ENCODE results near the gene ABCA1.

The ABCA1 gene

GRCh38 chr9:104784098-104784497 is 143.9 kb downstream of the ABCA1 start:
- Mint-ChIP-seq H3K27me3 (ENCODE audit: low read depth) (no peaks in the 10 kb centered on the region), H3K36me3 (ENCODE audit: low read depth) (peaks cover 44% of the 10 kb centered on the region), H3K27ac (no peak overlapping the region), H3K4me1 (no peaks in the 10 kb centered on the region), H3K4me3 (no peak overlapping the region), H3K9me3 (no peaks in the 10 kb centered on the region)
- no peak for TF ChIP-seq CTCF (IDR thresholded peaks at IDR 0.05; ENCODE audit: unreplicated experiment in 3 of 3)

- H3K4me3 Mint-ChIP-seq, result no peak overlapping the region
- TF ChIP-seq CTCF (IDR thresholded peaks at IDR 0.05; ENCODE audit: unreplicated experiment in 3 of 3), result no peak
- no peak overlapping the region for H3K27ac Mint-ChIP-seq
- no peaks in the 10 kb centered on the region for H3K4me1 Mint-ChIP-seq
- H3K27me3 Mint-ChIP-seq (ENCODE audit: low read depth), result no peaks in the 10 kb centered on the region
- H3K9me3 Mint-ChIP-seq, result no peaks in the 10 kb centered on the region
- peaks cover 40% of the 10 kb centered on the region for H3K36me3 Mint-ChIP-seq (ENCODE audit: low read depth)
Observed at GRCh38 chr9:104783588-104783987, 144.4 kb downstream of the ABCA1 start.

- H3K4me1 Mint-ChIP-seq, result no peaks in the 10 kb centered on the region
- no peaks in the 10 kb centered on the region for H3K9me3 Mint-ChIP-seq
- H3K27ac Mint-ChIP-seq, result no peak overlapping the region
- peaks cover 22% of the 10 kb centered on the region for H3K36me3 Mint-ChIP-seq (ENCODE audit: low read depth)
- H3K4me3 Mint-ChIP-seq, result no peak overlapping the region
- H3K27me3 Mint-ChIP-seq (ENCODE audit: low read depth), result no peaks in the 10 kb centered on the region
- peak in 2 of 3 experiments; percentile 31 to 66 for TF ChIP-seq CTCF (IDR thresholded peaks at IDR 0.05; ENCODE audit: unreplicated experiment in 3 of 3)
Observed at GRCh38 chr9:104780796-104781395, 147.1 kb downstream of the ABCA1 start.

GRCh38 chr9:104779946-104780535 is 147.9 kb downstream of the ABCA1 start:
- no peaks in the 10 kb centered on the region for H3K4me1 Mint-ChIP-seq
- TF ChIP-seq CTCF (IDR thresholded peaks at IDR 0.05; ENCODE audit: unreplicated experiment in 3 of 3), result no peak
- no peaks in the 10 kb centered on the region for H3K27me3 Mint-ChIP-seq (ENCODE audit: low read depth)
- no peak overlapping the region for H3K27ac Mint-ChIP-seq
- peaks cover 17% of the 10 kb centered on the region for H3K36me3 Mint-ChIP-seq (ENCODE audit: low read depth)
- H3K4me3 Mint-ChIP-seq, result no peak overlapping the region
- H3K9me3 Mint-ChIP-seq, result no peaks in the 10 kb centered on the region

GRCh38 chr9:104779334-104779733 is 148.6 kb downstream of the ABCA1 start:
- no peak overlapping the region for H3K27ac Mint-ChIP-seq
- peaks cover 11% of the 10 kb centered on the region for H3K36me3 Mint-ChIP-seq (ENCODE audit: low read depth)
- no peaks in the 10 kb centered on the region for H3K27me3 Mint-ChIP-seq (ENCODE audit: low read depth)
- no peak overlapping the region for H3K4me3 Mint-ChIP-seq
- H3K4me1 Mint-ChIP-seq, result no peaks in the 10 kb centered on the region
- TF ChIP-seq CTCF (IDR thresholded peaks at IDR 0.05; ENCODE audit: unreplicated experiment in 3 of 3), result no peak
- no peaks in the 10 kb centered on the region for H3K9me3 Mint-ChIP-seq

- Mint-ChIP-seq H3K27me3 (ENCODE audit: low read depth) (no peaks in the 10 kb centered on the region), H3K4me1 (no peaks in the 10 kb centered on the region), H3K9me3 (no peaks in the 10 kb centered on the region), H3K36me3 (ENCODE audit: low read depth) (peaks cover 6% of the 10 kb centered on the region), H3K27ac (no peak overlapping the region), H3K4me3 (no peak overlapping the region)
- no peak for TF ChIP-seq CTCF (IDR thresholded peaks at IDR 0.05; ENCODE audit: unreplicated experiment in 3 of 3)
Observed at GRCh38 chr9:104778802-104779201, 149.2 kb downstream of the ABCA1 start.

Measured in nephron (organoid).